Sciatic nerve (tissue), 2 donors: Measurements from ENCODE around the gene RND1. TPM values are rescaled to one million over a fixed set of nuclear protein-coding genes. Genes with fewer than 3 reads are reported as not detected.
"Not testable (repeated sequence)": the region's sequence is repeated elsewhere in the genome, so short reads cannot be mapped to it uniquely, and the experiment has no call there.

Experiments
- ATAC-seq: fragments of 200-7000 bp; cut with Tn5 transposase; one replicate; pipeline ENCODE4 v1.9.1; 2020; ENCODE audit warnings: mild to moderate bottlenecking, moderate library complexity
- DNase-seq: peaks from one replicate; pipeline ENCODE4 v3.0.0-alpha.2; 2020; ENCODE audit warnings: low spot score
- intact Hi-C: fragments of 100-400 bp; cut with DNase I; formaldehyde crosslinking; loops from one replicate; pipeline ENCODE4 v1.14.2; 2022
- total RNA-seq: library from RNA; stranded (reverse); fragmentation: NEBNext Ultra II Directional; extraction: Animal tissue kit (Norgen Biotek cat#: 25700); gene quantifications from one replicate; pipeline ENCODE4 v1.2.1, GENCODE V29; 2021
- donor health status: DM: no; HTN: no; CAD: no.
- donor health status: DM: no; HTN: no; CAD: no.

The RND1 gene
- 4.5 TPM for total RNA-seq

DNA sequence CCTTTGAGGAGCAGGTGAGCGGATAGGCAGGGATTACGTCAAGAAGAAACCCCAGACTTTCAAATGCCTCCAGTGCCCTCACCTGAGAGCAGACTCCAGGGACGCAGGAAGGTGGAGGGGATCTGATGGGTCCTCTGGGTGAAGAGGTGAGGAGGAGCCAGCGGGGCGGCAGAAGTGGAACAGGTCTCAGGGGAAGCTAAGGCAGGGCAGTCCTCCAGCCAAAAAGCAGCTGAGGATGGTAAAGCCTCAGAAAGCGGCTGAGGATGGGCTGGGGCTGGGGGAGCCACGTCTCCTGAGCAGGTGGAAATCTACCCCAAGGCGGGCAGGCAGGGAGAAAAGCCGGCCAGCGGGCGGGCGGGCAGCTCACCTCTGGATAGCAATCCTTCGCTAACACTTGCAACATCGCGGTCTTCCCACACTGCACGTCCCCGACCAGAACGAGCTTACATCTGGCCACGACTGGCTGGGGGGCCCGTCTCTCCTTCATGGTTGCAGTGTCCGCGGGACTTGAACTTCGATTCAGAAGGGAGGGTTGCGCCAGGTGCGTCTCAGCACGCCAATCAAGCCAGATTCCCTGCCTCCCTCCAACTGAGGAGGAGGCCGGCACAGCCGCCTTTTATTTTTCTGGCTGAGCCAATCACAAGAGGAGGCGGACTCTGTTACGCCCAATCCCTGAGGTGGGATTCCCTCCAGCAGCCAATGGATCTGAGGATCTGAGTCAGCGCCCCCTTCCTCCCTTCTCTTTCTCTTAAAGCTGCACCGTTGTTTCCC, at the start of gene RND1:
Gene RND1, minus strand, starts transcription at position 590 of the 771 bp plus-strand sequence. Its CDS starts 103 bp downstream, at position 487.
- ATAC-seq (peak; percentile 99), DNase-seq (peak; percentile 92)
- intact Hi-C loops, result no loop called here

DNA sequence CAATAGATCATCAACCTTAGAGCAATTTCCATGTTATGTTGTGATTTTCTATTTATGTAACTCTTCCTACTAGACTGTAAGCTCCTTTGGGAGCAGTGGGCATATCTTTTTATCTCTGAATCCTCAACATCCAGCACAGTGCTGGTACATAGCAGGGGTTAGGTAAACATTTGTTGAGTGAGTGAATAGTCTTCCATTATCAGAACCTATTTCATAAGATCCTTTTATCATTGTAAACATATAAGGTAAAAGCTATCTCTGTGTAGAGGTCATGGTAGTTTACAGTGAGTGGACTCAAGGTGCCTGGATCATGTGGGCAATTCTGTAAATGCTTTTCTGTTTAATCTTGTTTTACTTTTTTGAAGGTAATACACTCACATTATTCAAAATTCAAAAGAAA, 44.5 kb upstream of the RND1 start:
- DNase-seq (no peak), ATAC-seq (no peak)
- intact Hi-C loops, result no loop called here

DNA sequence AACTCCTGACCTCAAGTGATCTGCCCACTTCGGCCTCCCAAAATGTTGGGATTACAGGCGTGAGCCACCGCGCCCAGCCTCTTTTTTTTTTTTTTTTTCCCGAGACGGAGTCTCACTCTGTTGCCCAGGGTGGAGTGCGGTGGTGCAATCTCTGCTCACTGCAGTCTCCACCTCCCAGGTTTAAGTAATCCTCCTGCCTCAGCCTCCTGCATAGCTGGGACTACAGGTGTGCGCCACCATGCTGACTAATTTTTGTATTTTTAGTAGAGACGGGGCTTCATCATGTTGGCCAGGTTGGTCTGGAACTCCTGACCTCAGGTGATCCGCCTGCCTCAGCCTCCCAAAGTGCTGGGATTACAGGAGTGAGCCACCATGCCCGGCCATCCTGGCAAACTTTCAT, 44.0 kb upstream of the RND1 start:
- intact Hi-C loops, ATAC-seq, DNase-seq: not testable (repeated sequence)

GRCh38 chr12:48907245-48907644, 41.6 kb upstream of the RND1 start:
- intact Hi-C loops, result no loop called here
- DNase-seq, result no peak
- ATAC-seq, result no peak

- DNase-seq (peak; percentile 88), ATAC-seq (peak; percentile 96)
- intact Hi-C loops, result no loop called here
Measured at GRCh38 chr12:48903982-48904411, 38.3 kb upstream of the RND1 start.

DNA sequence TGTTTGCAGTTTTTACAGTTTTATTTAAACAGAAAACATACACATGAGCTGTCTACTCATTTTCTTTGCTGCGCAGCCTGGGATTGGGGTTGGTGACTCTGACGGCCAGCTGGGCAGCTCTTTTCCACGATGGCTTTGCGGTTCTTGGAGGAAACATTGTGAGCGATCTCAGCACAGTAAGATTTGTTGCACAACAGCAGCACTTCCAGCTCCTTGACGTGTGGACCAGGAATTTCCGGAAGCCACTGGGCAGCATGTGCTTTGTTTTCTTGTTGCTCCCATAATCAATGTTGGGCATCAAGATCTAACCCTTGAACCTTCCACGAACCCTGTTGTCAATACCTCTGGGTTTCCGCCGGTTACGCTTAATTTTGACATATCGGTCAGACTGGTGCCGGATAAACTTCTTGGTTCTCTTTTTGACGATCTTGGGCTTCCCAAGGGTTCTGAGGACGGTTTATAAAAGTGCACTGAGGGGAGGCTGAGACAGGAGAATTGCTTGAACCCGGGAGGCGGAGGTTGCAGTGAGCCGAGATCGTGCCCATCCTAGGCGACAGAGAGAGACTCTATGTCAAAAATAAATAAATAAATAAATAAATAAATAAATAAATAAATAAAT, 37.8 kb upstream of the RND1 start:
- ATAC-seq, result no peak
- DNase-seq, result no peak

GRCh38 chr12:48901278-48901677, 35.6 kb upstream of the RND1 start:
- intact Hi-C loops, result no loop called here
- DNase-seq, result no peak
- no peak for ATAC-seq

More for the DNA sequence above, 37.8 kb upstream of the RND1 start:
- intact Hi-C loops, result no loop called here

GRCh38 chr12:48899651-48900050, 34.0 kb upstream of the RND1 start:
- ATAC-seq, result no peak
- DNase-seq, result no peak
- intact Hi-C loops, result no loop called here

GRCh38 chr12:48894271-48894670, 28.6 kb upstream of the RND1 start:
- DNase-seq (no peak), ATAC-seq (no peak)
- intact Hi-C loops, result no loop called here

- intact Hi-C loops, result no loop called here
Measured at GRCh38 chr12:48890657-48891418, 25.2 kb upstream of the RND1 start.

GRCh38 chr12:48889679-48890078, 24.0 kb upstream of the RND1 start:
- no peak for ATAC-seq
- intact Hi-C loops, result loop anchor here (5.0 kb wide), 1 partner anchor 37 kb away; the partner anchor contains the start of gene DDX23
- DNase-seq, result no peak

More at GRCh38 chr12:48890657-48891418, 25.2 kb upstream of the RND1 start:
- peak; percentile 98 for ATAC-seq
- peak; percentile 89 for DNase-seq

DNA sequence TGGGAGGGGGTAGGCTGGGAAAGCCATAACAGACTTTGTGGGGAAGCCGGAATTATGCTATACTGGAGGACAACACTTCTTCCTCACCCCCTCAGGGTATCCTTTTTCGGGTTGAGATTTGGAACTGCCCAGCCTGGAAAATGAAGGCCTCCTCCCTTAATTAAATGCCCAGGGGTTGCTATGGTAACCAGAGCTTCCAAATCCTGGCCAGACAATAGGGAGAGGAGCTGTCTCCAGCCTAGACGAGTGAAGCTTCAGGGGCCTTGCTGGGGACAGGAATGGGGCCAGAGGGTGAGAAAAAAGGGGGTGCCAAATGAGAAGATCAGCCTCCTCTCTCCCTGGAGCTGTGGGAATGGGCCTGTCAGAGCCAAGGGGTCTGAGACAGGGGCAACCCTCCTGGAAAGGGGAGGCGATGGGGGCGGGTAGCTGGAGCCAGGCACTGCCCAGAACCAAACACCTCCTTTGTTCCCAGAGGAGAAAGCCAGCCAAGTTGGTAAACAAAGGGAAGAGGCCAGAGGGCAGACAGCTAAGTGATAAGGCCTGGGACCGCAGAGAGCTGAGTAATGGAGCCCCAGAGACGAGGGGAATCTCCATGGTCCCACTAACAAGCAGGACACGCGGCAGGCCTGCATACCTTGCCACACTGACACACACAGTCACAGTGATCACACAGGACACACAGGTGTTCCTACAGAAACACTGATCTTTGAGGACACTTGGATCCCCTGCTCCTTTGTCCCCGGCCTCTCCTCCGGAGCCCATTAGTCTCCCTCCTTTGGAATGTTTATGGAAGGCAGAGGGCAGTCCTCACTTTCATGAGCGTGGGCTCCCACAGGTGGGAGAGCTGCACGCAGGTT, 17.9 kb upstream of the RND1 start:
- intact Hi-C loops, result no loop called here
- DNase-seq, result no peak
- ATAC-seq, result no peak

- DNase-seq, result no peak
- no peak for ATAC-seq
Measured at GRCh38 chr12:48882972-48883304, 17.3 kb upstream of the RND1 start.

DNA sequence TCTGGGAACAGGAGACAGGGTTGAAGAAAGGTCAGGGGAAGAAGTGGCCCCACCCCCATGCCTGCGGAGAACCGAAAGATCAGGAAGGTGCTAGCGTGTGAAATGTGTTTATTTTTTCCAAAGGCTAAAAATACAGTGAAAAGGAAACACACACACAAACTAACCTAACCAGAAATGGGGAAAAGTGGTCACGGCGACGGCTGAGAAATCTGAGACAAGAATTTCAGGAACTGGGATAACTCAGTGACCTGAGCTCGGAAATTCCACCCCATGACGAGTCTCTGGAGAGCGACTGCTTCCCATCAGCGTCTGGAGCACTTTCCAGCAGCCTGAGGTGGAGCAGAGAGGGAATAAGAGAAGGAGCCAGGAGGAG, 16.6 kb upstream of the RND1 start:
- intact Hi-C loops, result no loop called here
- ATAC-seq (peak; percentile 56), DNase-seq (no peak)

More at GRCh38 chr12:48882972-48883304, 17.3 kb upstream of the RND1 start:
- intact Hi-C loops, result no loop called here

DNA sequence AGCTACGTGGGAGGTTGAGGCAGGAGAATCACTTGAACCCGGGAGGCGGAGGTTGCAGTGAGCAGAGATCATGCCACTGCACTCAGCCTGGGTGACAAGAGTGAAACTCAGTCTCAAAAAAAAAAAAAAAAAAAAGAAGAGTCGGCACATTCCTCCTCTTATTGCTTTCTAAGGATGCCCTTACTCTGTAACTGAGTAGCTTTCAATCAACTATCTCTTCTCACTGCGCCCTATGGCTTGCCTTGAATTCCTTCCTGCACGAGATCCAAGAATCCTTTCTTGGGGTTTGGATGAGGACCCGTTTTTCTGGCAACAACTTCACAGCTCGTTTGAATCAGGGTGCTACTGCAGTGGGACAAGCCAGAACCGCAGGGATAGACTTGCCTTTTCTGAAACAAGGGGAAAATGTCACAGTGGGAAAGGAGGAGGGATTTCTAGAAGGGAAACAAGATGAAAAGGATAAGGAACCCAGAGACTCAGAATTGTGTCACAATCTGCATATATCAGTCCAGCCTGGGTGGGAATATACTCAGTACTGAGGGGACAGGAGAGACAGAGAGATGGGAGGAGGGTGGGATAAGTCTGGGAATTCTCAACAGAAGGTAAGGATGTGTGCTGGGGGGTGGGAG, 16.1 kb upstream of the RND1 start:
- intact Hi-C loops, result no loop called here
- DNase-seq, result no peak
- ATAC-seq, result peak; percentile 28

DNA sequence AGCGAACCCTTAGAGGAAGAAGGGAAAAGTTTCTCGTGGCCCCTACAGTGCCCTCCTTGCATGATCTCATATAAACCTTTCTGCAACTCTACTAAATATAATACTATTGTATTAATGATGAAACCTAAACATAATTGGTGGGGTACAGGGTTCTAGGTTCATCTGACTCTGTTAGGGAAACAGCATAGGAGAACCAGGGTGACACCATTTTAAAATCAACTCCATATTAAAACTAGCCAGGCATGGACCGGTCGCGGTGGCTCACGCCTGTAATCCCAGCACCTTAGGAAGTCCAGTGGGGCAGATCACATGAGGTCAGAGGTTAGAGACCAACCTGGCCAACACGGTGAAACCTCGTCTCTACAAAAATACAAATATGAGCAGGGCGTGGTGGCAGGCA, 15.0 kb upstream of the RND1 start:
- DNase-seq, result no peak
- intact Hi-C loops, result no loop called here
- ATAC-seq, result no peak

DNA sequence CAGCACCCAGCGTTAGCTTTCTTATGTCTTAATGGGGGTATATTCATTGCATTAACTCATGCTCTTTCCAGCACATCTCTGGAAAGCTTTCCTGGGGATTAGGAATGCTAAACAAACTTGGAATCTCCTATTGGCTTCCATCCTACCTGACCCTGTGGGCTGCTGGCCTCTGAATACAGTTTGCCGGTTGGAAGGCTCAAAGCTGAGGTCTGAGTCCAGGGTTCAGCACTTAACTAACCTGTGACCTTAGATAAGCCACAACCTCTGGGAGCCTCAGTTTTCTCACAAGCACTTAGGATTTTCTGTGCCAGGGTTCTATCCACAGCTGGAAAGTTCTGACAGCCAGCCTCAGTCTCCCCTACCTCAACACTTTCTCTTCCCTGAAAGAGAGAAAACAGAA, 12.9 kb upstream of the RND1 start:
- intact Hi-C loops, result no loop called here
- no peak for DNase-seq
- no peak for ATAC-seq

GRCh38 chr12:48875944-48876515, 10.4 kb upstream of the RND1 start:
- ATAC-seq (no peak), DNase-seq (no peak)
- intact Hi-C loops, result no loop called here
